HG02885 (cell line): ENCODE measurements around the gene TPM3.
"Not testable (repeated sequence)": the region's sequence is repeated elsewhere in the genome, so short reads cannot be mapped to it uniquely, and the experiment has no call there.

Source experiments
- ATAC-seq: cut with Tn5 transposase; IDR thresholded peaks from one replicate; pipeline ENCODE4 v1.9.1; 2021; ENCODE audit warnings: mild to moderate bottlenecking; ENCODE audit not compliant: unreplicated experiment, poor library complexity

Gene TPM3

DNA sequence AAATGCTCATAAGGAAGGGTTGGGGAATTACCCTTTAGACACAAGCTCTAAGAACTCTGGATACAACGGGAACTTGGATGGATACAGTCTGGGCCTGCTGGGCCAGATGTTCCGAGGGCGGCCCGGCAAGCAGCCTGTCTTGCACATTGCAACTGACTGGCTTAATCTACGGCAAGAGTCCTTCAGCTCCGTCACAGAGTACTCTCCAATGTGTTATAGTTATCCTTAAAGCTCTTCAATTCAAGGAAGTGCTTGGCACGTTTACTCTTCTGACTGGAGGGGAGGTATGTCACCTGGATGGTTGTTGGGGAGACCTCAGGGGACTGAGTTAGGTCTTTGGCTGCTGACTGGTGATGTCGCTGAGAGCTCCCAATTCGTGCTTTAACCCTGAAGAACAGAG lies 15.4 kb upstream of the TPM3 start:
- ATAC-seq, result no peak

DNA sequence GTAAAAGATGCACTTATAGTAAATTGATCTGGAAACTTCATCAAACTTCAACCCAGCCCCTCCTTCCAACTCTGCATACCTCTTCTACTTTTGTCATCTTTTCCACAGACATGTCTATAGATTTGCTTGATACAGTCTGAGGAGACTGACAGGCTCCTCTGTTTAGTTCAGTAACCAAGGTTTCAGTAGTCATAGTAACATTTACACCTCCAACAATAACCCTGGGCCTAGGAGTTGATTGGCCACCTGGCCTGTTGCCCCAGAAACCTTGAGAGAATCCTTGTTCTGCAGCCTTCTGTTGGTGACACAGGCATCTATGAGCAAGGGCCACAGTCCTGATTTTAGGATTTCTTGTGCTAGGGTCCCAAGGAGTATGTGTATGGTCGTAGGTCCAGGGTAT lies 14.3 kb upstream of the TPM3 start, which contains the start of gene CFAP141:
TSS of gene CFAP141 (minus strand) at position 138 of the 400 bp plus-strand sequence. CDS start at position 112, 26 bp downstream.
- ATAC-seq, result no peak

DNA sequence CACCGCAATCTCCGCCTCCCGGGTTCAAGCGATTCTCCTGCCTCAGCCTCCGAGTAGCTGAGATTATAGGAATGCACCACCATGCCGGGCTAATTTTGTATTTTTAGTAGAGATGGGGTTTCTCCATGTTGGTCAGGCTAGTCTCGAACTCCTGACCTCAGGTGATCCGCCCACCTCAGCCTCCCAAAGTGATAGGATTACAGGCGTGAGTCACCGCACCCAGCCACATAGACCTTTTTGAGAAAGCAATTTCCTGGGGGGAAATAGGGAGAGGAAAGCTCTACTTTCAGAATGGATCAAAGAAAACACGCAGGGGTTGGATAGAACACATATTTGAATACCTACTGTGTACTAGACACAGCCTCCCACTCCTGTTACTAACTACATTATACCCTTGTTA lies 13.9 kb upstream of the TPM3 start:
- not testable (repeated sequence) for ATAC-seq

DNA sequence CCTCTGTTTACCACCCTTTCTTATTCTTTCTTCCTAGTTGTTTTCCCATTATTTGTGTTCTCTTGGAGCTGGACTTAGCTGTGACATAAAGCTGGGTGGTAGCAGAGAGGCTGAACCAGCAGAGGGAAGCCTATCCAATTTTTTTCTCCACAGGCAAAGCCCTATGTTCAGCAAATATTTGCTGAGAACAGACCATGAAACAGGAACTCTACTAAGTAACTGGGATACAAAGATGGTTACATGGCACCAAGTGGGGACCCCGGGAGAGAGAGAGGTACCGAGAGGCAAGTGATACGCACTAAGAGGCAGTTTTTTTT lies 7.6 kb upstream of the TPM3 start:
- no peak for ATAC-seq

DNA sequence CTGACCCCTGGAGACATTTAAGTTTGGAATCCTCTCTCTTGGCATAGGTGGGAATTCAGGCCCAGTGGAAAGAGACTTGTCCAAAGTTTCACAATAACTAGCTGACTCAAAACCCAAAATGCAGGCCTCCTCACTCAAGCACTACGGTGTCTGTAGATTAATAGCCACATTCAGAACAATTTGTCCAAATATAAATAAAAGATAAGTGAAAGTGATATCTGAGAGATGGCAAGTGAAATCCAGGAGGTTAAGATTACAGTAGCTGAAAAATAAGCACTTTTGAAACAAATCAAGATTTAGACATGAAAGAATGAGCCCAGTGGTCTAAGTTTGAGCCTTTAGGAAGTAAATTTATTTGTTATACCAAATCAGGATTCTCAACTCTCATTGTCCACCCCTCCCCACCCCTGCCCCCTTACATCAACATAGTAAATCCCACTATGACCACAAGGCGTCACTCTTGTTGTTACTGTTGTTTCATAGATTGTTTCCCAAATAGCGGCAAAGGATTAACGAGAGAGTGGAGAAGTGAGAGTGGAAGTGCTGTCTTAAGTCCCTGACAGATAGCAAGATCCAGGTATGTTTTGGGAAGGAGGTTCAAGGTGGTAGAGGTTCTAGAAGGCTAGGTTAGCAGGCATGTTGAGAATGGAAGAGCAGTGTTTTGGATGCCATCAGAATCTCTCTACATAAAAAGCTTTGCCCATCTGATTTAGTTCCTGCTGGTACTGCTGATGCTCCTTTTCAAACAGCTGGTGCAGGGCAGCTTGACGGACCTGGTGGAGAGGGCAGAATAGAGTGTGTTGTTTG lies 7.1 kb upstream of the TPM3 start:
- ATAC-seq, result no peak

DNA sequence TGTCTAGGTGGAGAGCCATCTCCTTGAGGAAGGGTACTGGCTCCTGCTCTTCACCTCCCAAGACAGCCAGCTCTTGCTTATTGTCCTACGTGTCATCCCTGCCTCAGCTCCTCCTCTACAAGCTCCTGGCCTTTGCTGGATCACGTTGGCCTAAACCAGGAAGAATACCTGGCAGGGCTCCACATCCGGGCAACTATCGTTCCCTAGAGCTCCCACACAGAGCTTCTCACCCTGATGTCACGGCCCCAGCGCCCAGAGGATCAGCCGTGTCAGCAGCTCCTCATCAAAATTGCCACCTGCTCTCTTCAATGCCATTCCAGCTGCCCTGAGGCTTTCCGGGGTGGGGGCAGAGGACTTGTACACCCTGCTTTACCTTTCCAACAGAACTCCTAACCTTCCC lies 1.9 kb upstream of the TPM3 start:
- no peak for ATAC-seq

DNA sequence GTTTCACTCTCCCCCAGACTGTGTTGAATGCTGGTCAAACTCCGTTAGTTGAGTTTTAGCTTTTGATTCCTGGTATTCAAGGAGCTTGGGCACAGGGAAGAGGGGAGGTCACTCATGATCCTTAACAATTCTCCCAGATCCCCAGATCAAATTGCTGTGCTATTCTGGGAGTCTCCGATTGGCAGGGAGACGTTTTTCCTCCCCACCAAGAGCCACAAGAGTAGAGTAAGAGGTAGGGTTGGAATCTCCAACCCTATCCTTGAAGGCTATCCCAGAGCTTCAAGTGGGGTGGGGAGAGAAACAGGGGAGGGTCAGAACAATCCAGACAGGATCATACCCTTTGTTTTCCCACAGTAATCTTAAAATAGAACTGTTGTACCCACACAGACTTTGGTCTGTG lies 576 bp upstream of the TPM3 start:
- ATAC-seq, result no peak

DNA sequence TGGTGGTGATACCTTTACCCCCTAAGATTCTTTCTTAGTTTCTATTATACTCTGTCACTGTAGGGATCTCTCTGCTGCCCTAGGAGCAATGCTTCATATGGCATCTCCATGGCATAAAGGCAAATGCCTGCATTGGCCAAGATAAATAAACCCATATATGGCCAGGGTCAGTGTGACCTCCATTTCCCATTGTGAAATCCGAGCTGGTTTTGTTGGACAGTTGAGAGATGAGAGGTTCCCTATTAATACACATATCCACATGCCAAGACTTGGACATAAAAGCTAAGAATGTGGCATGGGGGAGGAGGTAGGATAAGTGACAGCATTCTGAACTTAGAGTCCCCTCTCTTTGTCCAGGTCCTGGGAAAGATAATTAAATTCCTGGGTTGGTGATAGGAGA lies 1.4 kb downstream of the TPM3 start:
- ATAC-seq, result no peak

DNA sequence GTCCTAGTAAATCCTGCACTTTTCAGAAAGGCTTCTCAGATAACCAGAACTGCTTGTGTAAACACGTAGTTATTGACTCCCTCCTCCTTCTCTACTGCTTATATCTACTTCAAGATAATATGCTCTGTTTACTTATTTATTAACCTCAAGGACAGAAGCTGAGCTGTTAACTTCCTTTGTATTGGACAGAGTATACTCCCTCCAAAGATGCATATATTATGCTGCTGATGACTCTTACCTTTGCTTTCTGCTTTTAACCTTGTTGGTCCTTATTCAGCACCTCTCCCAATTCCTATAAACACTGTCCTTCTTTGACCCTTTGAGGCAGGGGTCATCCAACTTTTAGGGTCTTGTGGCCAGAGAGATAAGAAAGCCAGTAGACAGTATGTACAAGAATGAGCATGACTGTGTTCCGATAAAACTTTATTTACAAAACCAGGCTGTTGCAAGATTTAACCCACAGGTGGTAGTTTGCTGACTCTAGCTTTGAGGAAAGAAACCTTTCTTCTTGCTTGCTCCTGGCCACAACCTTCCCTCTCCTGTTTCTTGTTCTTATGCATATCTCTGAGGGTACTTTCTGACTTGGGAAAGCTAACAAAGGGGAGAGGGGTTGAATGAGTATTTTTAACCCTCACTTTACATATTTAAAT lies 4.9 kb downstream of the TPM3 start:
- no peak for ATAC-seq

DNA sequence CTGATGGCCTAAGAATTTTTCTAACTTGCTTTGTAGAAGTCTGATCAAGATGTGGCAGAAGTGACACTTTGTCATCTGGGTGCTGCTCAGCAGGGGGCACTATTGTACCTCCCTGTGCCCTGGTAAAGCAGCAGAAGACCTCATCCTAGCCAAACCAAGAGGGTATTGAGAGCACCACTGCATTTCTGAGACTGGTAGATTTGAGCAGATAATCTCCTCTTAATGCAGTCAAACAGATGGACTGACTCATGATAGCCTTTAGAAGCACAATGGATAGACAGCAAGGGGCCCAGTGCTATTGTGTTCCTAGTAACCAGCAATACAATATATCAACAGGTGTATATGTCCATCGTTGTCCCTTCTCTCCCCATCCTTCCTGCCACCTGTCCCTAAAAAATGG lies 5.7 kb downstream of the TPM3 start:
- no peak for ATAC-seq

DNA sequence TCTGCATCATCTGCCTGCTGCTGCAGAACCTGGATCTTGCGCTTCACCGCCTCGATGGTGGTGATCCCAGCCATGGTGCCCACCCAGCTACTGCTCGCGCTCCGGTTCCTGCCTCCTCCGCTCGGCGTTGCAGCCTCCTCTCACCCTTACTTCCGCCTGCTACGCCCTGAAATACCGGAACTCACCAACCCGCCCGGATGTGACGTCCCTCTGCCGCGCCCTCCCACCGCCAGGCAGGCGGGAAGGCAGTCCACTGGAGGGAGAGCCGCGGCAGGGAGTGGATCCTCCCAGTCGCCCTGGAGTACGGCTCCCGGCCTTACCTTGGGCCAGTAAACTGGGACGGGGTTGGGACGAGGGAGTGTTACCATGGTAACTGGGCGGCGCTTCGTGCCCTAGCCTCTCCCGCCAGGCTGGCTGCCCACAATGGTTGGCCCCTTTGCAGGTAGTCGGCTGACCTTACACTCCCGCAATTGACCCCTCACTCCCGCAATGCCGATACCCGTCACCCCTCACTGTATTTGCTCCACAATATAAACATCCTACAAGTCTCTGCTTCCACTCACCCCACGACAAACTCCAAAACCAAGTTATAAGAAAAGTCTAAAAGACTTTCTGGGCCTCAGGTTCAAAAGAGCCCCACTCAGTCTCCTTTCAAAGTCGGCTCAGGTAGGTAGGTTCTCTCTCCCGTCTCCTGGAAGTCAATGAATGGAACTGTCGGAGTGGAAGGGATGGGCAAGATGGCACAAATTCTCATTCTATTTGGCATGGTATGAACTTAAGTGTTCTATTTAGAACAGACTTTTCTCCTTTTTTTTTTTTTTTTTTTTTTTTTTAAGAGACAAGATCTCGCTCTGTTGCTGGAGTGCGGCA lies 8.6 kb downstream of the TPM3 start:
- peak; percentile 80 for ATAC-seq

DNA sequence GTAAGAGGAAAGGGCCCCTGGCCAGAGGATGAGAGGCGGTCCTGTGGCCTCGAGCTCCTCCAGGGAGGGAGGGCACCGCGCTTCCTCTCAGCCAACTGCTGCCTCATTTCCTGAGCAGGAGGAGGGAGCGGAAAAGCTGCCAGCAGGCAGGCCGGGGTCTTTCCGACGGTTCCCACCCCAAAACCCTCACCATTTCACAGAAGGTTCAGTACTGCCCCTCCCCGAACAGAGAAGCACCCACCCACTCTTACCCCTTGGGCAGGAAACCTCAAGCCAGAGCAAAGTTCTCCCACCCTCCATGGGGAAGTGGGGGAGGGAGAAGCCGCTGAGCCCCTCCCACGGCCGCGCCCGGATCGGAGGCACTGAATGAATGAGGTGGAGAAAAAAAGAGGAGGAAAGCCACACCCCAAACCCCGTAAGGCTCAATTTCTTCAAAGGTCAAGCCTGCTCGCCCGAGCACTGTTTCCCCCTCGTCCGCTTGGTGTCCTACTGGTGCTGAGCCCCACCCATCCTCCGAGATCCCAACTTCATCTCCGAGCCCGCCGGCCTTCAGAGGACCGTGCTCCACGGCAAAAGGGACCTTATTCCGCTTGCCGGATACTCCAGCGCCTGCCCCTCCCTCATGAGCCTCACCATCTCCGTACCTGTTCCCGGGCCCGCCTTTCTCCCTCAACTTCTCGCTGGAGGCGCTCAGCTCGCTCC lies 9.4 kb downstream of the TPM3 start:
- ATAC-seq, result peak; percentile 64

DNA sequence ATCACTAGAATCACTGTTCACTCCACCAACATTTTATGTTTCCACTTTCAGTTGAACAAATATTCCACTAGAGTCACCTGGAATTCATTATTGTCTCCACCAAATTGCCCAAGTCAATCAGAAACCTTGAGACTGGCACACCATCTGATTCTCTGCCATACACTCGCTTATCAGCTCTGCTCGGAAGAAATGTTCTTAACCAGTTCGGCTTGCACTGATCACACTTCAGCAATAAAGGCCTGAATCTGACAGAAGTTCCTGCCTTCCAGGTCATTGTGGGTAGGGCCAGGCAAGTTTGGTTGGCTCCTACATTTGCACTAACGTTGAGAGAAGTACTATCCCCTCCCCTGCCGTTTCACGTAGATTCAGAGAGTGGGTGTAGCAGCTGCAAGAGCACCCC lies 10.0 kb downstream of the TPM3 start:
- ATAC-seq, result no peak

DNA sequence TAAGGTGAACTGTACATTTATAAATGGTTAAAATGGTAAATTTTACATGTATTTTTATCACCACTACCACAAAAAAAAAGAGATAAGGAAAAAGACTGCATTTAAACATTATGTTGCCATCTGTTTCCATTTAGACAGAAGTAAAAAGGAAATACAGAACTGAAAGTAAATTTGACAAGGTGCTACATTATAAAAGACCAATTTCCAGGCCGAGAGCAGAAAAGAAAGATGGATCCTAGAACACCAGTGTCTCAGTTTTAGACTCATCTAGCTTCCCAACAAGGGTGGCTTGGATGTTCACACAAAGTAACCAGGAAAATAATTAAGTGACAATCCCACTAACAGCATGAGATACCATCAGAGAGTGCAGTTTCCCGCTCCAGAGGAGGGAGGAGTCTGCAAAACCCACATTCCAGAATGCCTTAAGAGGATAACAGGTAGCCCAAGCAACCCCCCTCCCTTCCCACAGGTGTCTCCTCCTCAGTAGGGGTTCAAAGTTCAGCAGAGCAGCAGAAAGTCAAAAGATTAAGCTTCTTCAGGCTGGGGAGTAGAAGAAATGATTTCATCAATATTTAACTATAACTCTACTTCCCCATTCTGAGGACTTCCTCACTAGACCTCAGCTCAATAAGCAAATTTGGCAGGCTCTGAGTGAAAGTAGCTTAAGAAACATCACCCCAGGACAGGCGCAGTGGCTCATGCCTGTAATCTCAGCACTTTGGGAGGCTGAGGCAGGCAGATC lies 11.8 kb downstream of the TPM3 start:
- no peak for ATAC-seq

DNA sequence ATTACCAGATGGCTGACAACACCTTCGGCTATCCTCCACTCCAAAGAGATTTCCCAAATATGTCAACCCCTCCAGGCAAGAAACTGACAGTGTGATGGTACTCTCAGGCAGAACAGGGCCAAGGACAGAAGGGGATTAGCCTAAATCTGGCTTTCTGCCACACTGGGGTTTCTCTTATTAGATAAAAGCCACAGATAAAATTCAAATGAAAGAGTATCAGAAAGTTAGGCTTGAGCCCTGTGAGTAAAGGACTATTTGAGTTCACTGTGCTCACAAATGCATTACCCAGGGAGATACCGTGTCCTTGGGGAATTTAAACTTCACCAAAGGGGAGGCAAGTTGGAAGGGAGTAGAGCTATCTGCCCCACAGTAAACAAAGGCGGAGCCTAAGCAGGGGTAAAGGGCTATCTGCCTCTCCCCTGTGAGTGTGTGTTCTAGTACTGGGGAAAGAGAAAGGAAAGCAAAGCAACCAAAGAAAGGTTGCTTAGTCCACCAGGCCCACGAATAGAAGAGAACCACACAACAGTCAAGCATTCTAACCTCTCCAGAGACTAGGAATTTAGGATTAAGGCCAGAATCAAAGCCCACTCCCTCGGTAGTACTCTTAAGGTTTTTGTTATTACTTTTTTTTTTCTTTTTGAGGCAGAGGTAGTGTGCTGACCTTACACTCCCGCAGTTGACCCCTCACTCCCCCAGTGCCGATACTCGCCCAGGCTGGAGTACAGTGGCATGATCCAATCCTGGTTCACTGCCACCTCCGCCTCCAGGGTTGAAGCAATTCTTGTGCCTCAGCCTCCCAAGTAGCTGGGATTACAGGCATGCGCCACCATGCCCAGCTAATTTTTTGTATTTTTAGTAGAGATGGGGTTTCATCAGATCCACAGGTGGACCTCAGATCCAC lies 12.7 kb downstream of the TPM3 start:
- ATAC-seq, result no peak

DNA sequence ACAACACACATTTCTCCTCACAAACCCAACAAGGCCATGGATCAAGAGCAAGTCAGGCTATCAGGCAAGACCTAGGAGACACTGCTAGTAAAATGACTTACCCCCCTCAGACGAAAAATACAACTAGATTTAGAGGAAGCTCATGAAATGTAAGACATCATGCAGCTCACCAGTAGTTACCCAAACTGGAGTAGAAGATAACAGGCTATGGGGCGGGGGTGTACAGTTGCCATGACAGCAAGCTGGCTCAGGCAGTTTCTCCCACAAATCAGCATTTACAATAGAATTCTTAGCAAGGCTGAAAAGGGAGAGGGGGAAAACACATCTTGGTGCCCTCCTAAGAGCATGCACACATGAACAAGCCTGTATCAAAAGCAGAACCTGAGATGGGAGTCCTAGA lies 13.9 kb downstream of the TPM3 start:
- no peak for ATAC-seq

DNA sequence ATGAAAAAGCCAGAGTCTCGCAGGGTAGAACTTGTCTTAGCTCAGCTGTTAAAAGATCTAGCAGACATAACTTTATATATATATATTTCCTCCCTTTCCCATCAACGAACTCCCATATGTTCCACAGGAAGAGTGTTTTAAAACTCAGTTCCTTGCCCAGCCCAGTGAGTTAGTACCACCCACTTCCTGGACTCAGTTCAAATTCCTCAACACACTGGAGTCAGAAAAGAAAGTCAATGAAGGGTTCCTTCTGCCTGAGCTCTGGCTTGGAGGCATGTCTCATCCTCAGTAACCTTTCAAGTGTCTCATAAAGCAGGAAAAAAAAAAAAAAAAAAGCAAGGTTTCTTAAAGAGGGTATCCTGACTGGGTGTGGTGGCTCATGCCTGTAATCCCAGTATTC lies 15.6 kb downstream of the TPM3 start:
- no peak for ATAC-seq

DNA sequence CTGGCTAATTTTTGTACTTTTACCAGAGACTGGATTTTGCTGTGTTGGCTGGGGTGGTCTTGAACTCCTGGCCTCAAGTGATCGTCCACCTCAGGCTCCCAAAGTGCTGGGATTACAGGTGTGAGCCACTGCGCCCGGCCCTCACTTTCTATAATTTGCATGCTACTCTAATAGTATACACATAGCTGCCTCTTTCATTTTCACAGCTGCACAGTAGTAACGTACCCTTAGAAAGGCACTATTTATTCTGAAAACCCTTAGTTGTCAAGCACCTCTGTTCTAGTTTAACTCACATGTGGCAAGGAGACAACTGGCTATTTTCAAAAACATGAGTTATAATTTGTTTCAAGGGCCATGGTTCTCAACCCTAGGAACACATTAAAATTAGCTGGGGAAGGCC lies 17.2 kb downstream of the TPM3 start:
- no peak for ATAC-seq

DNA sequence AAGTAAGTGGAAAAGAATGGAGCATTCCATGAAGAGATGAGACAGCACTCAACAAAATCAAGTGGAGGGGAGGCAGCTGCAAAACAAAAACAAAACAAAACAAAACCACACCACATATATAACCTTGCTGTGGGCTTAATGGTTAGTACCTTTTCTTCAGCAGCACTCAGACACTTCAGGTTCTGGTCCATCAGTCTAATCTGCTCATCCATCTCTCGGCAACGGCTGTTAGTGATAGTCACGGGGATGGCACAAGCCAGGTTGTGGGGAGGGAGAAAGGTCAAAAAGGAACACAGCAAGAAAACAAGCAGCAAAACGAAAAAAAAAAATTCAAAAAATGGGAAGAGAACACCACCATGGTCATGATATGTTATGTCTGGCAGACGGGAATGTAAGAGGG lies 20.0 kb downstream of the TPM3 start:
- no peak for ATAC-seq
